Measurements from ENCODE around the gene JAML.

JAML gene

DNA sequence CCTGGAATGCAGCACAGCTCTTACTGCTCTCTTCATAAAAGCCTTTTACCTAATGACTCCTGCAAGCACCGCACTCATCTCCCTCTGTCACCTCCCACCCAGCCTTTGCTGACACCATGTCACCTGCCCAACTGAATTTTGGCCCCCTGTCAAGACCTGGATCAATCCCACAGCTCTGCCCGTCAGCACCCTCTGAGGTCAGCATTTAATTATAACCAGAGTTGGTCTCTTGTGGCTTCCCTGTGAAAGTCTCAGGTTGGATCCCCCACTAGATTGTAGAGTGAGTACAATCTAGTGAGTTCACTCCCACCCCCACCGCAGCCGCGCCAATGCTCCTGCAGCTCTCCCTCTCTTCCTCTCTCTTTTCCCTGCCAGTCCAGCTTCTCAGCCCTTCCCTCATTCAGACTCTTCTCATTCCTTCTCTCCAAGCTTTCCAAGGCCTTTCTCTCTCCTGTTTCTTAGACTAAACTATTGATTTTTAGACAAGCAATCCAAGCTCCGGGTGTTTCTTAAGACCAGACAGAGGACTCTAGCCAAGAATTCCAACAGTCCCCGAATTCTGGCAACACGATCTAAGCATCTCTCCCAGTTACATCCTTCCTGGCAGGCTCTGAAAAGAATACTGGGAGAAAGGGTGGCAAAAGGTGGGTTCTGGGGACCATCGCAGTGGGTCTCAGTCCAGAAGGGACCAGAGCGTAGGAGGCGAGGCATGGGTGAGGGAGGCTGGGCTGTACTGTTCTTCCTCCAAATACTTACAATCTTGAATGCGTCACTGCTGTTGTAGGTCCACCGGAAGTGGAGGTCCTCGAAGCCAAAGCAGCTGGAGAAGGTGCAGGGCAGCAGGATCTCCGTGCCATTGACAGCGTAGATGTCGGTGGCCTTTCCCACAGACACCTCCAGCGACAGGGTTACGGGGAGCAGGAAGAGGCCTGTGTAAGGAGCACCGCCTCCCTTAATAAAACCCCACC lies 80.2 kb downstream of the JAML start:
- no peak for DNase-seq

All from fibroblast of skin of scalp (primary cell).